Measurements from ENCODE around the gene FGF7. TPM values are rescaled to one million over a fixed set of nuclear protein-coding genes. Genes with fewer than 3 reads are reported as not detected.

FGF7 gene
- total and polyA plus RNA-seq, 4 donors = 0.13 to 0.62 (median 0.33) TPM; not detected in 1

DNA sequence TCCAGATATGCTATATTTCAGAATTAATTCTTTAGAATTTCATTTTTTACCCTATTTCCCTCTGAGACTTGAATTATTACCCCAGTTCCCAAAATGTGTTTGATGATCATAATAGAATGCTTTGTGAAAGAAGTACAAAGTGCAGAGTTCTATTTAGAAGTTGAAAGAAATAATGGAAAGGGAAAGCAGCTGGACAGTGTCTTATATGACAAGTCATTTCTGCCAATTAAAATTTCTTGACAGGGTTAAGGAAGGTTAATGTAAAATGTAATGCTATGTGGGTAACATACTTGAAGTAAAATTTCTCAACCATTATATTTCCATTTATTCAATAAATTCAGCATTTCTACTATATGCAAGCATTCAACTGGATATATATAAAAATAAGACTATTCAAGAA lies 33.1 kb downstream of the FGF7 start:
- DNase-seq (ENCODE audit: low spot score) = no peak
- no peaks in the 10 kb centered on the region for H3K36me3 ChIP-seq (ENCODE audit: control insufficient read depth in 4 of 4, insufficient read depth in 3 of 4, low read depth in 1 of 4, low read length in 3 of 4)
- H3K4me1 ChIP-seq (ENCODE audit: control insufficient read depth in 4 of 4, insufficient read depth in 4 of 4, low read length in 3 of 4) = no peaks in the 10 kb centered on the region
- TF ChIP-seq HNF4A (conservative IDR thresholded peaks at IDR 0.05) = no peak
- no peak for TF ChIP-seq YY1 (IDR thresholded peaks at IDR 0.05)
- TF ChIP-seq TAF1 (conservative IDR thresholded peaks at IDR 0.05) = no peak
- TF ChIP-seq ATF3 (IDR thresholded peaks at IDR 0.05) = no peak
- no peak for TF ChIP-seq FOXA1 (IDR thresholded peaks at IDR 0.05)
- TF ChIP-seq HNF4G (IDR thresholded peaks at IDR 0.05) = no peak
- TF ChIP-seq, protein P1, sequence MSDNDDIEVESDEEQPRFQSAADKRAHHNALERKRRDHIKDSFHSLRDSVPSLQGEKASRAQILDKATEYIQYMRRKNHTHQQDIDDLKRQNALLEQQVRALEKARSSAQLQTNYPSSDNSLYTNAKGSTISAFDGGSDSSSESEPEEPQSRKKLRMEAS (IDR thresholded peaks at IDR 0.05) = no peak
- TF ChIP-seq EGR1 (IDR thresholded peaks at IDR 0.05; ENCODE audit: low read depth in 2 of 2) = no peak
- TF ChIP-seq NR2F2 (IDR thresholded peaks at IDR 0.05) = no peak
- TF ChIP-seq SP1 (IDR thresholded peaks at IDR 0.05) = no peak
- TF ChIP-seq CTCF (IDR thresholded peaks at IDR 0.05; ENCODE audit: low read depth, low read length, missing input control) = no peak
- no peak for TF ChIP-seq FOXA2 (IDR thresholded peaks at IDR 0.05)
- TF ChIP-seq ZBTB33 (IDR thresholded peaks at IDR 0.05) = no peak
- TF ChIP-seq, protein P2, sequence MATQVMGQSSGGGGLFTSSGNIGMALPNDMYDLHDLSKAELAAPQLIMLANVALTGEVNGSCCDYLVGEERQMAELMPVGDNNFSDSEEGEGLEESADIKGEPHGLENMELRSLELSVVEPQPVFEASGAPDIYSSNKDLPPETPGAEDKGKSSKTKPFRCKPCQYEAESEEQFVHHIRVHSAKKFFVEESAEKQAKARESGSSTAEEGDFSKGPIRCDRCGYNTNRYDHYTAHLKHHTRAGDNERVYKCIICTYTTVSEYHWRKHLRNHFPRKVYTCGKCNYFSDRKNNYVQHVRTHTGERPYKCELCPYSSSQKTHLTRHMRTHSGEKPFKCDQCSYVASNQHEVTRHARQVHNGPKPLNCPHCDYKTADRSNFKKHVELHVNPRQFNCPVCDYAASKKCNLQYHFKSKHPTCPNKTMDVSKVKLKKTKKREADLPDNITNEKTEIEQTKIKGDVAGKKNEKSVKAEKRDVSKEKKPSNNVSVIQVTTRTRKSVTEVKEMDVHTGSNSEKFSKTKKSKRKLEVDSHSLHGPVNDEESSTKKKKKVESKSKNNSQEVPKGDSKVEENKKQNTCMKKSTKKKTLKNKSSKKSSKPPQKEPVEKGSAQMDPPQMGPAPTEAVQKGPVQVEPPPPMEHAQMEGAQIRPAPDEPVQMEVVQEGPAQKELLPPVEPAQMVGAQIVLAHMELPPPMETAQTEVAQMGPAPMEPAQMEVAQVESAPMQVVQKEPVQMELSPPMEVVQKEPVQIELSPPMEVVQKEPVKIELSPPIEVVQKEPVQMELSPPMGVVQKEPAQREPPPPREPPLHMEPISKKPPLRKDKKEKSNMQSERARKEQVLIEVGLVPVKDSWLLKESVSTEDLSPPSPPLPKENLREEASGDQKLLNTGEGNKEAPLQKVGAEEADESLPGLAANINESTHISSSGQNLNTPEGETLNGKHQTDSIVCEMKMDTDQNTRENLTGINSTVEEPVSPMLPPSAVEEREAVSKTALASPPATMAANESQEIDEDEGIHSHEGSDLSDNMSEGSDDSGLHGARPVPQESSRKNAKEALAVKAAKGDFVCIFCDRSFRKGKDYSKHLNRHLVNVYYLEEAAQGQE (IDR thresholded peaks at IDR 0.05) = no peak
- no peak for TF ChIP-seq RXRA (IDR thresholded peaks at IDR 0.05)
- TF ChIP-seq RAD21 (IDR thresholded peaks at IDR 0.05) = no peak
- no peak for TF ChIP-seq JUND (IDR thresholded peaks at IDR 0.05)
- H3K9ac ChIP-seq (ENCODE audit: low read depth in 1 of 2, low read length in 2 of 2) = no peak overlapping the region
- no peak overlapping the region for H3K4me3 ChIP-seq (ENCODE audit: low read depth in 1 of 3, low read length in 3 of 3)
- H3K27me3 ChIP-seq (ENCODE audit: control insufficient read depth in 4 of 4, insufficient read depth in 4 of 4, low read length in 3 of 4) = no peaks in the 10 kb centered on the region
- H3K27ac ChIP-seq (ENCODE audit: low read depth in 1 of 2, low read length in 2 of 2) = no peak overlapping the region
- no peaks in the 10 kb centered on the region for H3K9me3 ChIP-seq (ENCODE audit: control insufficient read depth in 4 of 4, low read length in 3 of 4)

DNA sequence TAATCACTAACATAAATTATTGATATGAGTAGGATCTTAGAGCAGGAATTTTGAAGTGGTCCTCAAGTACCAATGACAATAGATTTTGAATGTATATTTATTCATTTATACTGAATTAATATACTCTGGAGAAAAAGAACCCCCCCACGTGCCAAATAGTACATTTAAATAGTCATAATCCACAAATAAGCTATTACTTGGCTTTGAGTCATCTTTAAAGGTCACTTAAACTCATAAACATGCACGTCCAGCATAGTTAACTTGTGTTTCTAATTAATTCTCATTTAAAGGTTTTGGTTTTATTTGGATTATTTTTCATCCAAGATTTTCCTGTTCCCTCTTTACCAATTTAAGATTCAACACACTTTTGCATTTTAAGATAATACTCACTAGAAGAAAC lies 35.1 kb downstream of the FGF7 start:
- no peaks in the 10 kb centered on the region for H3K4me1 ChIP-seq (ENCODE audit: control insufficient read depth in 4 of 4, insufficient read depth in 4 of 4, low read length in 3 of 4)
- no peak overlapping the region for H3K27ac ChIP-seq (ENCODE audit: low read depth in 1 of 2, low read length in 2 of 2)
- no peaks in the 10 kb centered on the region for H3K27me3 ChIP-seq (ENCODE audit: control insufficient read depth in 4 of 4, insufficient read depth in 4 of 4, low read length in 3 of 4)
- 44% methylated on average over 2 of the region's 2 CpGs for WGBS
- no peak overlapping the region for H3K9ac ChIP-seq (ENCODE audit: low read depth in 1 of 2, low read length in 2 of 2)
- no peak overlapping the region for H3K4me3 ChIP-seq (ENCODE audit: low read depth in 1 of 3, low read length in 3 of 3)
- no peak for DNase-seq (ENCODE audit: low spot score)
- H3K9me3 ChIP-seq (ENCODE audit: control insufficient read depth in 4 of 4, low read length in 3 of 4) = no peaks in the 10 kb centered on the region
- no peaks in the 10 kb centered on the region for H3K36me3 ChIP-seq (ENCODE audit: control insufficient read depth in 4 of 4, insufficient read depth in 3 of 4, low read depth in 1 of 4, low read length in 3 of 4)
- TF ChIP-seq GABPA (IDR thresholded peaks at IDR 0.05 in 1 of 2, conservative IDR thresholded peaks at IDR 0.05 in 1 of 2) (no peak), HNF4G (IDR thresholded peaks at IDR 0.05) (no peak), RAD21 (IDR thresholded peaks at IDR 0.05) (no peak), JUND (IDR thresholded peaks at IDR 0.05) (no peak), CTCF (IDR thresholded peaks at IDR 0.05; ENCODE audit: low read depth, low read length, missing input control) (no peak), SP1 (IDR thresholded peaks at IDR 0.05) (no peak), TAF1 (conservative IDR thresholded peaks at IDR 0.05) (no peak), NR2F2 (IDR thresholded peaks at IDR 0.05) (no peak), FOXA1 (IDR thresholded peaks at IDR 0.05) (no peak), EGR1 (IDR thresholded peaks at IDR 0.05; ENCODE audit: low read depth in 2 of 2) (no peak)
- TF ChIP-seq, protein P2 (IDR thresholded peaks at IDR 0.05) = no peak
